ENCODE measurements around the gene FOXF1.
A peak's percentile ranks its signal among the peaks of the same experiment; 100 is the strongest.

The FOXF1 gene

GRCh38 chr16:86508028-86508946, 2.0 kb upstream of the FOXF1 start:
- H3K4me3 Mint-ChIP-seq: peak overlapping the region; percentile 65
- DNase-seq: no peak
- H3K4me1 Mint-ChIP-seq: peaks cover 28% of the 10 kb centered on the region
- no peak for TF ChIP-seq CTCF (IDR thresholded peaks at IDR 0.05)
- no peaks in the 10 kb centered on the region for H3K36me3 Mint-ChIP-seq (ENCODE audit: low read depth)
- H3K27me3 Mint-ChIP-seq (ENCODE audit: low read depth, poor library complexity): peaks cover 95% of the 10 kb centered on the region
- H3K27ac Mint-ChIP-seq: no peak overlapping the region
- H3K9me3 Mint-ChIP-seq: no peaks in the 10 kb centered on the region

GRCh38 chr16:86508947-86509758, 1.2 kb upstream of the FOXF1 start:
- no peak for TF ChIP-seq CTCF (IDR thresholded peaks at IDR 0.05)
- peaks cover 34% of the 10 kb centered on the region for H3K4me1 Mint-ChIP-seq
- peaks cover 95% of the 10 kb centered on the region for H3K27me3 Mint-ChIP-seq (ENCODE audit: low read depth, poor library complexity)
- no peaks in the 10 kb centered on the region for H3K36me3 Mint-ChIP-seq (ENCODE audit: low read depth)
- H3K9me3 Mint-ChIP-seq: no peaks in the 10 kb centered on the region
- peak overlapping the region; percentile 79 for H3K4me3 Mint-ChIP-seq
- peak; percentile 63 for DNase-seq
- H3K27ac Mint-ChIP-seq: no peak overlapping the region

GRCh38 chr16:86509759-86510464, 415 bp upstream of the FOXF1 start:
- Mint-ChIP-seq H3K4me3 (no peak overlapping the region), H3K9me3 (no peaks in the 10 kb centered on the region), H3K4me1 (peaks cover 36% of the 10 kb centered on the region), H3K27ac (no peak overlapping the region), H3K36me3 (ENCODE audit: low read depth) (no peaks in the 10 kb centered on the region), H3K27me3 (ENCODE audit: low read depth, poor library complexity) (peaks cover 95% of the 10 kb centered on the region)
- peak; percentile 69 for DNase-seq
- no peak for TF ChIP-seq CTCF (IDR thresholded peaks at IDR 0.05)

- no peak for DNase-seq
- H3K27ac Mint-ChIP-seq: no peak overlapping the region
- H3K9me3 Mint-ChIP-seq: no peaks in the 10 kb centered on the region
- no peaks in the 10 kb centered on the region for H3K36me3 Mint-ChIP-seq (ENCODE audit: low read depth)
- H3K4me1 Mint-ChIP-seq: peaks cover 38% of the 10 kb centered on the region
- H3K27me3 Mint-ChIP-seq (ENCODE audit: low read depth, poor library complexity): peaks cover 95% of the 10 kb centered on the region
- H3K4me3 Mint-ChIP-seq: peak overlapping the region; percentile 68
- no peak for TF ChIP-seq CTCF (IDR thresholded peaks at IDR 0.05)
Observed at GRCh38 chr16:86511317-86512161, 1.2 kb downstream of the FOXF1 start.

GRCh38 chr16:86512301-86512859, 2.1 kb downstream of the FOXF1 start:
- H3K4me3 Mint-ChIP-seq: no peak overlapping the region
- no peaks in the 10 kb centered on the region for H3K36me3 Mint-ChIP-seq (ENCODE audit: low read depth)
- H3K4me1 Mint-ChIP-seq: peaks cover 41% of the 10 kb centered on the region
- no peaks in the 10 kb centered on the region for H3K9me3 Mint-ChIP-seq
- TF ChIP-seq CTCF (IDR thresholded peaks at IDR 0.05): no peak
- no peak overlapping the region for H3K27ac Mint-ChIP-seq
- peaks cover 95% of the 10 kb centered on the region for H3K27me3 Mint-ChIP-seq (ENCODE audit: low read depth, poor library complexity)
- DNase-seq: no peak
